BLaER1 treated with 17β-estradiol and CSF1 and Interleukin-3, amounts not matched to agents 10 nM and 100 nM (cell line): ENCODE results near the gene KLHDC4.

ENCODE experiments used
- H3K27ac ChIP-seq, 11 experiments: shearing (Covaris generic); formaldehyde crosslinking; 2 replicates each; pipeline ENCODE4 v1.8.1; 2022
- H3K27me3 ChIP-seq, 11 experiments: shearing (Covaris generic); formaldehyde crosslinking; 2 replicates each; pipeline ENCODE4 v1.8.1; 2022
- H3K36me3 ChIP-seq, 11 experiments: shearing (Covaris generic); formaldehyde crosslinking; 2 replicates each; pipeline ENCODE4 v1.8.1; 2022
- H3K4me1 ChIP-seq, 10 experiments: shearing (Covaris generic); formaldehyde crosslinking; 2 replicates each; pipeline ENCODE4 v1.8.1; 2022
- H3K4me2 ChIP-seq, 11 experiments: shearing (Covaris generic); formaldehyde crosslinking; 2 replicates each; pipeline ENCODE4 v1.8.1; 2022
- H3K4me3 ChIP-seq, 10 experiments: shearing (Covaris generic); formaldehyde crosslinking; 2 replicates each; pipeline ENCODE4 v1.8.1; 2022
- H3K9ac ChIP-seq, 11 experiments: shearing (Covaris generic); formaldehyde crosslinking; 2 replicates each; pipeline ENCODE4 v1.8.1; 2022
- H3K9me3 ChIP-seq, 11 experiments: shearing (Covaris generic); formaldehyde crosslinking; replicated peaks in 1 of 11; 2 replicates each; pipeline ENCODE4 v1.8.1; 2022
- H4K20me1 ChIP-seq, 11 experiments: shearing (Covaris generic); formaldehyde crosslinking; 2 replicates each; pipeline ENCODE4 v1.8.1; 2022
- Cebpa-rat ChIP-seq, 11 experiments: shearing (Covaris generic); IDR thresholded peaks; 2 replicates each; pipeline ENCODE4 v1.8.1; 2022

KLHDC4 gene

DNA sequence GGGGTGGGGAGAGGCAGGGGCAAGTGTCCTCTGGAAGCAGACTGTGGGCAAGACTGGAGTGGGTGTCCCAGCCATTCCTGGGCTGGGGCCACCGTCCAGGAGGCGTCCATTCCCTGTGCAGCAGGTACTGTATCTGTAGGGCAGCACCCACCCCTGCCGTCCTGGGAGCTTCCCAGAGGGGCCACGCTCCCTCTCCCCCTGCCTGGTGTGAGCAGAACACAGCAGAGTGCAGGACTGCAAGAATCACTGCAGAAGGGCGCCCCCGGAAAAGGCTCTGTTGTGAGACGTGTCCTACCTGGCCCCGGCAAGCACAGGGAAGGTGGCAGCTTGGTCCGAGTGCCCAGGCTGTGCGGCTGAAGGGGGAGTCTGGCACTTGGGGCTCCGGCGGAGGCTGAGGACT lies 70.3 kb downstream of the KLHDC4 start:
- peaks cover 8 to 48% (median 23%) of the 10 kb centered on the region in 11 experiments; a peak in 16 of 22 replicates for H3K36me3 ChIP-seq
- peaks cover 0 to 27% (median 0%) of the 10 kb centered on the region in 11 experiments; a peak in 5 of 22 replicates for H3K27me3 ChIP-seq
- H3K9ac ChIP-seq, result peak overlapping the region in 3 of 11 experiments; percentile 18 to 37 (median 31); a peak in 2 of 22 replicates
- peaks cover 17 to 97% (median 94%) of the 10 kb centered on the region in 10 experiments; a peak in 19 of 20 replicates for H3K4me1 ChIP-seq
- no peaks in the 10 kb centered on the region for H3K9me3 ChIP-seq
- TF ChIP-seq Cebpa-rat (IDR thresholded peaks at IDR 0.05), result no peak
- H3K4me2 ChIP-seq, result peak overlapping the region in 8 of 11 experiments; percentile 26 to 97 (median 86); a peak in 16 of 22 replicates
- H3K4me3 ChIP-seq, result no peak overlapping the region
- peak overlapping the region in 2 of 11 experiments; percentile 25; a peak in 1 of 22 replicates for H3K27ac ChIP-seq
- H4K20me1 ChIP-seq, result peaks cover 0 to 97% (median 47%) of the 10 kb centered on the region in 11 experiments; a peak in 19 of 22 replicates

DNA sequence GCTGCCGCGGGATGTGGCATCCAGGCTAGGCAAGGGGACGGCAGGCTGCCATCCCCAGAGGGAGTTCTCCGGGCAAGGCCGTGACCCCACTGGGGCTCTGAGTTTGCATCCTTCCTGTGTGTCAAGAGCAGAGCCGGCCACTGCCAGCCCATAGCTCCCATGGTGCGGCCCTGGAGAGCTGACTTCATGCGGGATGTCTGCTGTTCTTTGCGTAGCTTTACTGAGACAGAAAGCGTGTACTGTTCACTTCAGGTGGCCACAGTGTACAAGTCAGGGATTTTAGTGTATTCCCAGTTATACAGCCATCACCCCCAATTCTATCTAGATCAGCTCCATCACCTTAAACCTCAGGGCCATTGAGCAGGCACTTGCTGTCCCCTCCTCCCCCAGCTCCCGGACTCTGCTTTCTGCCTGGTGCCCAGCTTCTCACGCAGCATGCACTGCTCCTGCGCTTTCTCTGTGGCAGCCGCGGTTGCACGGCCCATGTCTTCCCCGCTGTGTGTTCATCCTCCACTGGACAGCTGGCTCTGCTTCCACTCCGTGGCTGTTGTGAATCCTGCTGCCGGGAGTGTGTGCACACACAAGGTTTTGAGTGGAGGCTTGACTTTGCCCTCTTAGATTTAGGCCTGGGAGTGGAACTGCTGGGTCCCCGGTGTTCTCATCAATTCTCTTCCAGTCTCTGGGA lies 71.2 kb downstream of the KLHDC4 start:
- Histone ChIP-seq H3K4me1 (peaks cover 17 to 89% (median 85%) of the 10 kb centered on the region in 10 experiments; a peak in 19 of 20 replicates), H3K36me3 (peaks cover 8 to 43% (median 23%) of the 10 kb centered on the region in 11 experiments; a peak in 16 of 22 replicates), H3K9me3 (no peaks in the 10 kb centered on the region), H3K27ac (peak overlapping the region in 3 of 11 experiments; percentile 10 to 25 (median 25); a peak in 1 of 22 replicates), H3K4me2 (peak overlapping the region in 8 of 11 experiments; percentile 26 to 97 (median 86); a peak in 15 of 22 replicates), H3K4me3 (no peak overlapping the region), H4K20me1 (peaks cover 0 to 92% (median 47%) of the 10 kb centered on the region in 11 experiments; a peak in 18 of 22 replicates), H3K27me3 (peaks cover 0 to 27% (median 0%) of the 10 kb centered on the region in 11 experiments; a peak in 5 of 22 replicates), H3K9ac (peak overlapping the region in 4 of 11 experiments; percentile 18 to 38 (median 30); a peak in 4 of 22 replicates)
- TF ChIP-seq Cebpa-rat (IDR thresholded peaks at IDR 0.05), result no peak

DNA sequence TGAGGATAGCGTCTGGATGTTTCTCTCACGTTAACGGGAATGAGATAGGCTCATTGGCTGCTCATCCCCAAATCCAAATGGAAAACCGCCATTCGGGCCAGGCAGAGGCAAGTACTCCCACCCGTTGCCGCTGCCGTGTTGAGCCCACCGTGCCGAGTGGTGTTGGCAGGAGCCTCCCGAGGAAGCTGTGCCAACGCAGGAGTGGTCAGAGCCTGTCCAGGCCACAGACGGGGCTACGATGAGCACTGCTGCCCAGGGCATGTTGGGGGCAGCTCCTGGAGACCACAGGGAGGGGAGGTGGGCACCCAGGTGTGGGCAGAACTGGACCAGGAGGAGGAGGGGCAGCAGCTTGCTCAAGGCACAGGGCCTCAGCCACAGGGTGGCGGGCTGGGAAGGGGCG lies 72.0 kb downstream of the KLHDC4 start:
- H3K4me1 ChIP-seq, result peaks cover 14 to 81% (median 77%) of the 10 kb centered on the region in 10 experiments; a peak in 19 of 20 replicates
- H3K27ac ChIP-seq, result no peak overlapping the region
- peaks cover 0 to 84% (median 45%) of the 10 kb centered on the region in 11 experiments; a peak in 18 of 22 replicates for H4K20me1 ChIP-seq
- 0 out of 22 replicates have a peak overlapping the region, but pooled peaks of 2 of the 11 experiments have one; percentile 28 to 38 for H3K9ac ChIP-seq
- H3K36me3 ChIP-seq, result peaks cover 8 to 41% (median 23%) of the 10 kb centered on the region in 11 experiments; a peak in 16 of 22 replicates
- H3K9me3 ChIP-seq, result no peaks in the 10 kb centered on the region
- peak overlapping the region in 6 of 11 experiments; percentile 78 to 97 (median 87); a peak in 9 of 22 replicates for H3K4me2 ChIP-seq
- peaks cover 0 to 23% (median 0%) of the 10 kb centered on the region in 11 experiments; a peak in 5 of 22 replicates for H3K27me3 ChIP-seq
- no peak overlapping the region for H3K4me3 ChIP-seq
- no peak for TF ChIP-seq Cebpa-rat (IDR thresholded peaks at IDR 0.05)

DNA sequence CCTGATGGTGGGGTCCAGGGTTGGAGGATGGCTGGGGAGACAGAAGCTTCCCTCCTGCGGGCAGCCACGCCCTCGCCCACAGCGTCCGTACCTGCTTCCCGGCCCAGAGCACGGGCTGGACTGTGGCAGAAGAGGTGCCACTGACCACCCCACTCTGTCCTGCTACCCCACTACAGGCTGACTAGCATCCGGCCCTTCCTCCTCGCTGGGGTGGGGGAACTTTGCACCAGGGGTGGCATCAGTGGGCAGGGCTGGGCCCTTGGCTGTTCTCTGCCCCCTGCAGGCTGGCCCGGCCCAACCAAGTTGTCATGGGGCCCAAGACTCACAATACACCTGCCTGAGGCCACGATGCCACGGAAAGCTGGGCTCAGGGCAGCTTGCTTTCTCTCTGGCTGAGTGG lies 73.0 kb downstream of the KLHDC4 start:
- peak overlapping the region in 7 of 11 experiments; percentile 50 to 97 (median 65); a peak in 13 of 22 replicates for H3K4me2 ChIP-seq
- no peak for TF ChIP-seq Cebpa-rat (IDR thresholded peaks at IDR 0.05)

DNA sequence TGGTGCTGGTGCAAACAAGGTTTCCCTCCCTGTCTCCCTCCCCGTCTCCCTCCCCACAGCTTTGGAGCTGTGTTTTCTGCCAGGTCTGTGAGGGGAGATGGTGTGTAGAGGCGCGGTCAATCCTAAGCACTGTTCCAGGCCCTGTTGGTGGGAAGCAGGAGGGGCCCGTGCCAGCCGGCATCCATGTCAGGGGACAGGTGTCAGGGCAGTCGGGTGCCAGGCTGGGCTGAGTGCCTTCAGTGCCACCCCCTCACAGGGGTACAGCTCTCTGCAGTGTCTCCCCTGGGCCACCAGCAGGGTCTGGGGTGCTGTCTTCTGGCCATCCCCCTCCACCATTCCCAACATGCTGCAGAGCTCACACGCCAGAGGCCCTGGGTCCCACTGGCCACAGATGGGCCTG lies 73.6 kb downstream of the KLHDC4 start:
- Histone ChIP-seq H4K20me1 (peaks cover 0 to 72% (median 31%) of the 10 kb centered on the region in 11 experiments; a peak in 16 of 22 replicates), H3K27me3 (peaks cover 0 to 12% (median 0%) of the 10 kb centered on the region in 11 experiments; a peak in 5 of 22 replicates), H3K4me2 (peak overlapping the region in 9 of 11 experiments; percentile 2 to 97 (median 60); a peak in 15 of 22 replicates), H3K9me3 (no peaks in the 10 kb centered on the region), H3K4me1 (peaks cover 8 to 75% (median 65%) of the 10 kb centered on the region in 10 experiments; a peak in 18 of 20 replicates), H3K9ac (peak overlapping the region in 1 of 11 experiments; percentile 34; a peak in 3 of 22 replicates), H3K27ac (no peak overlapping the region), H3K4me3 (no peak overlapping the region), H3K36me3 (peaks cover 8 to 36% (median 21%) of the 10 kb centered on the region in 11 experiments; a peak in 16 of 22 replicates)
- no peak for TF ChIP-seq Cebpa-rat (IDR thresholded peaks at IDR 0.05)

More for the DNA sequence above, 73.0 kb downstream of the KLHDC4 start:
- Histone ChIP-seq H3K36me3 (peaks cover 8 to 41% (median 23%) of the 10 kb centered on the region in 11 experiments; a peak in 16 of 22 replicates), H3K27me3 (peaks cover 0 to 12% (median 0%) of the 10 kb centered on the region in 11 experiments; a peak in 5 of 22 replicates), H4K20me1 (peaks cover 0 to 73% (median 37%) of the 10 kb centered on the region in 11 experiments; a peak in 16 of 22 replicates), H3K9ac (no peak overlapping the region; a peak in 1 of 22 replicates), H3K4me3 (no peak overlapping the region), H3K4me1 (peaks cover 8 to 75% (median 67%) of the 10 kb centered on the region in 10 experiments; a peak in 18 of 20 replicates), H3K27ac (no peak overlapping the region), H3K9me3 (no peaks in the 10 kb centered on the region)

DNA sequence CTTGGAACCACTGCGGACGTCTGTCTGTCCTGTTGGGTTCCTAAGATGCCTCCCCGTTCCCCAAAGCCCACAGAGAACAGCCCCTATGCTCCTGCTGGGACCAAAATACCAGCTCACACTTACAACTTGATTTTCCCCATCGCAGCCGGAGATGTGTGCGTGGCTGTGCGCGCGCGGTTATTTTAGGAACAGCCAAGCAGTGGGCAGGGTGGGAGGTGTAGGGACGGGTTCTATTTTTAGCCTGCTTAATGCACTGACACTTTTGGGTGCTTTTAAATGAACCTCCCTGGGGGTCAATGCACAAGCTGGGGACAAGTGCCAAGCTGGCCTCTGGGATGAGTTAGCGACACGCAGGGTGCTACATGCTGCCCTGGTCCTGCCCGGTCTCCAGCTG lies 74.1 kb downstream of the KLHDC4 start:
- Histone ChIP-seq H3K9me3 (no peaks in the 10 kb centered on the region), H3K4me3 (no peak overlapping the region), H3K36me3 (peaks cover 8 to 32% (median 18%) of the 10 kb centered on the region in 11 experiments; a peak in 16 of 22 replicates), H3K4me1 (peaks cover 8 to 71% (median 61%) of the 10 kb centered on the region in 10 experiments; a peak in 18 of 20 replicates), H3K4me2 (peak overlapping the region; percentile 2 to 97 (median 58); a peak in 17 of 22 replicates), H3K9ac (peak overlapping the region in 3 of 11 experiments; percentile 26 to 41 (median 27); a peak in 4 of 22 replicates), H4K20me1 (peaks cover 0 to 67% (median 28%) of the 10 kb centered on the region in 11 experiments; a peak in 15 of 22 replicates), H3K27ac (no peak overlapping the region), H3K27me3 (peaks cover 0 to 12% (median 0%) of the 10 kb centered on the region in 11 experiments; a peak in 5 of 22 replicates)
- no peak for TF ChIP-seq Cebpa-rat (IDR thresholded peaks at IDR 0.05)

DNA sequence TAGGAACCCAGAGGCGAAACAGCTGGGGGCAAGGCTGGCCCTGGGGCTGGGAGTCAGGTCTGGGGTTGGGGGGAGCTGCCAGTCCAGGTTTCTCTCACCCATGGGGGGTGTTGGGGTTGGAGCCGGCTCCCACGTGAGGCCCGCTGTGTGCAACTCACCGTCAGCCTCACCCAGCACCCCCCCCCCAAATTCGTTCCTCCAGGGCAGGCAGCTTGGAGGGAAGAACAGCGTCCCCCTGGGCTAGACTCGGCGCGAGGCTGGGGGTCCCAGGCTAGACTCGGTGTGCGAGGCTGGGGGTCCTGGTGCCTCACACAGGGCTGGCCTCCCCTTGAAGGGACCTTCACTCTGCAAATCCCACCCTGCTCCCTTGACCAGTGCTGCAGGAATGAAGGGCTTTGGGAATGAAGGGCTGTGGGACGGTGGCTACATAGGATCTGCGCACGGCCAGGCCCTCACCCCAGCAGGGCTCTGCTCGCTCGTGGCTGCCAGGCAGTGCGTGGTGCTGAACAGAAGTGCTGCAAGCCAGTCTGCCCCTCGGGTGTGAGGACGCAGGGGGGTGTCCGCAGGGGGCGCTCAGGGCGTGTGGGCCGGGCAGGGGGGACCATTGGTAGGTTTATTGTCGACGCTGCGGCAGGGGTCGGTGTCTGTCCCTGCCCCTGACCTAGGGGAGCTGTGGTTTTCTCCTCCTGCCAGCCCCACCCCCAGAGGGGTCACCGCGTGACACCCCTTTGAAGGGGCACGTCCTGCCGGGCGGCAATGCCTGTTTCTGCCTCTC lies 74.7 kb downstream of the KLHDC4 start:
- Histone ChIP-seq H3K4me2 (peak overlapping the region; percentile 2 to 97 (median 58); a peak in 17 of 22 replicates), H3K27ac (no peak overlapping the region)

More for the DNA sequence above, 74.7 kb downstream of the KLHDC4 start:
- Histone ChIP-seq H3K27me3 (peaks cover 0 to 12% (median 0%) of the 10 kb centered on the region in 11 experiments; a peak in 5 of 22 replicates), H3K4me3 (no peak overlapping the region), H4K20me1 (peaks cover 0 to 61% (median 28%) of the 10 kb centered on the region in 11 experiments; a peak in 15 of 22 replicates), H3K36me3 (peaks cover 4 to 26% (median 14%) of the 10 kb centered on the region in 11 experiments; a peak in 16 of 22 replicates), H3K9ac (peak overlapping the region in 3 of 11 experiments; percentile 26 to 41 (median 27); a peak in 3 of 22 replicates), H3K4me1 (peaks cover 8 to 65% (median 55%) of the 10 kb centered on the region in 10 experiments; a peak in 18 of 20 replicates), H3K9me3 (no peaks in the 10 kb centered on the region)
- no peak for TF ChIP-seq Cebpa-rat (IDR thresholded peaks at IDR 0.05)
